ENCODE measurements around the gene IL1RAPL1.

DNA sequence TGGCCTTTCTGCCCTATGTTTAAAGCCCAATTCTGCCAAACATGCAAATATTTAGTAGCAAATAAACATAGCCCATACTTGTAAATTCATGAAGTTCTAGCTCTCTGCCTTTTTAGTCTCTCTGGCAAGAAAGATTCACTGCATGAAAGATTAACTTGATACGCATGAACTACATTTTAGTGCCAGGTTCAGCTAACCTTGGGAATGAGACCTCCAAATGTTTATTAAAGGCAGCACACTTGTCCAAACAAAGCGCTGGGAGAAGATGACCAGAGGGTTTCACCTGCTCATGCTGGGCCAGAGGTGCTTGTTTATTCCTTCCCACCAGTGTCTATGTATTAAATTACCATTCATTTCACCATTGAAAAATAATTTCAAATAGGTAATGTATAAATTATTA is 44.5 kb upstream of the IL1RAPL1 start:
- no peak for TF ChIP-seq EP300 (IDR thresholded peaks at IDR 0.05)
- TF ChIP-seq, protein P1, sequence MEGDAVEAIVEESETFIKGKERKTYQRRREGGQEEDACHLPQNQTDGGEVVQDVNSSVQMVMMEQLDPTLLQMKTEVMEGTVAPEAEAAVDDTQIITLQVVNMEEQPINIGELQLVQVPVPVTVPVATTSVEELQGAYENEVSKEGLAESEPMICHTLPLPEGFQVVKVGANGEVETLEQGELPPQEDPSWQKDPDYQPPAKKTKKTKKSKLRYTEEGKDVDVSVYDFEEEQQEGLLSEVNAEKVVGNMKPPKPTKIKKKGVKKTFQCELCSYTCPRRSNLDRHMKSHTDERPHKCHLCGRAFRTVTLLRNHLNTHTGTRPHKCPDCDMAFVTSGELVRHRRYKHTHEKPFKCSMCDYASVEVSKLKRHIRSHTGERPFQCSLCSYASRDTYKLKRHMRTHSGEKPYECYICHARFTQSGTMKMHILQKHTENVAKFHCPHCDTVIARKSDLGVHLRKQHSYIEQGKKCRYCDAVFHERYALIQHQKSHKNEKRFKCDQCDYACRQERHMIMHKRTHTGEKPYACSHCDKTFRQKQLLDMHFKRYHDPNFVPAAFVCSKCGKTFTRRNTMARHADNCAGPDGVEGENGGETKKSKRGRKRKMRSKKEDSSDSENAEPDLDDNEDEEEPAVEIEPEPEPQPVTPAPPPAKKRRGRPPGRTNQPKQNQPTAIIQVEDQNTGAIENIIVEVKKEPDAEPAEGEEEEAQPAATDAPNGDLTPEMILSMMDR (IDR thresholded peaks at IDR 0.05): no peak
- TF ChIP-seq POLR2A (IDR thresholded peaks at IDR 0.05): no peak

Measured in suprapubic skin (tissue), 3 donors.